Endothelial cell (in vitro differentiated cells): ENCODE data around the gene TFAP2A. TPM values are rescaled to one million over a fixed set of nuclear protein-coding genes. Genes with fewer than 3 reads are reported as not detected.

Source experiments
- DNase-seq: peaks from one replicate; pipeline ENCODE4 v3.0.0; 2021; ENCODE audit warnings: low spot score
- H3K27ac Mint-ChIP-seq: one replicate; pipeline ENCODE4 v1.8.0; 2021; ENCODE audit warnings: mixed read lengths, inconsistent platforms; ENCODE audit not compliant: unreplicated experiment
- H3K27me3 Mint-ChIP-seq: one replicate; pipeline ENCODE4 v1.8.0; 2021; ENCODE audit warnings: mild to moderate bottlenecking, moderate library complexity, mixed read lengths, inconsistent platforms; ENCODE audit not compliant: unreplicated experiment
- H3K36me3 Mint-ChIP-seq: one replicate; pipeline ENCODE4 v1.8.0; 2021; ENCODE audit warnings: mild to moderate bottlenecking, low read depth, mixed read lengths, inconsistent platforms; ENCODE audit not compliant: unreplicated experiment
- H3K4me1 Mint-ChIP-seq: one replicate; pipeline ENCODE4 v1.8.0; 2021; ENCODE audit warnings: mild to moderate bottlenecking, mixed read lengths, inconsistent platforms; ENCODE audit not compliant: unreplicated experiment
- H3K4me3 Mint-ChIP-seq: one replicate; pipeline ENCODE4 v1.8.0; 2021; ENCODE audit warnings: mild to moderate bottlenecking, mixed read lengths, inconsistent platforms; ENCODE audit not compliant: unreplicated experiment
- H3K9me3 Mint-ChIP-seq: one replicate; pipeline ENCODE4 v1.8.0; 2021; ENCODE audit warnings: mixed read lengths, inconsistent platforms; ENCODE audit not compliant: unreplicated experiment
- total RNA-seq: library from RNA; stranded (reverse); fragmentation: NEBNext Ultra II Directional; extraction: Animal tissue kit (Norgen Biotek cat#: 25700); gene quantifications from one replicate; pipeline ENCODE4 v1.2.1, GENCODE V29; 2021; ENCODE audit not compliant: unreplicated experiment
- TF ChIP-seq, protein P1 (sequence below): fragments of 200-600 bp; sonication (generic); IDR thresholded peaks from one replicate; pipeline ENCODE4 v1.5.0; 2021; ENCODE audit warnings: antibody characterized with exemption; ENCODE audit not compliant: unreplicated experiment

TFAP2A gene
- total RNA-seq, 1 donor from 2014 or later = 0.31 TPM

GRCh38 chr6:10369896-10370295 lies 45.0 kb downstream of the TFAP2A start:
- TF ChIP-seq, protein P1, sequence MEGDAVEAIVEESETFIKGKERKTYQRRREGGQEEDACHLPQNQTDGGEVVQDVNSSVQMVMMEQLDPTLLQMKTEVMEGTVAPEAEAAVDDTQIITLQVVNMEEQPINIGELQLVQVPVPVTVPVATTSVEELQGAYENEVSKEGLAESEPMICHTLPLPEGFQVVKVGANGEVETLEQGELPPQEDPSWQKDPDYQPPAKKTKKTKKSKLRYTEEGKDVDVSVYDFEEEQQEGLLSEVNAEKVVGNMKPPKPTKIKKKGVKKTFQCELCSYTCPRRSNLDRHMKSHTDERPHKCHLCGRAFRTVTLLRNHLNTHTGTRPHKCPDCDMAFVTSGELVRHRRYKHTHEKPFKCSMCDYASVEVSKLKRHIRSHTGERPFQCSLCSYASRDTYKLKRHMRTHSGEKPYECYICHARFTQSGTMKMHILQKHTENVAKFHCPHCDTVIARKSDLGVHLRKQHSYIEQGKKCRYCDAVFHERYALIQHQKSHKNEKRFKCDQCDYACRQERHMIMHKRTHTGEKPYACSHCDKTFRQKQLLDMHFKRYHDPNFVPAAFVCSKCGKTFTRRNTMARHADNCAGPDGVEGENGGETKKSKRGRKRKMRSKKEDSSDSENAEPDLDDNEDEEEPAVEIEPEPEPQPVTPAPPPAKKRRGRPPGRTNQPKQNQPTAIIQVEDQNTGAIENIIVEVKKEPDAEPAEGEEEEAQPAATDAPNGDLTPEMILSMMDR = no peak
- Mint-ChIP-seq H3K4me3 (no peak overlapping the region), H3K9me3 (peaks cover 3% of the 10 kb centered on the region), H3K27me3 (no peaks in the 10 kb centered on the region), H3K27ac (no peak overlapping the region), H3K36me3 (peaks cover 7% of the 10 kb centered on the region), H3K4me1 (no peaks in the 10 kb centered on the region)
- no peak for DNase-seq

DNA sequence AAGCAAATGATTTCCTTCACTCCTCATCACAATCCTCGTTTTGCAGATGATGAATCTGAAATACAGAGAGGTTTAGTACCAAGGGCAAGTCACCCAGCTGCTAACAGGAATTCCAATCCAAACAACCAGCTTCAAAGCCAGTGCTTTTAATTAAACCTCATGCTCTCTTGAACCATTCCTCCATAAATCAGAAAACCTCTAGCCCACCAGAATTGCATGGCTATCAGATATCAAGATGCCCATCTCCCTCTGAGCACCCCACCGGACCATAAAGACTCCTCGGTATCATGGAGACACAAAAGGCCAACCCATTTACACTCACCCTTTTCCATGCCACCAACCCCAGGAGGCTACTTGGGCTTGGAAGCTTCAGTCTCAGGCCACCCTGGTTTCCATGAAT lies 46.0 kb downstream of the TFAP2A start:
- TF ChIP-seq, protein P1 = no peak
- Mint-ChIP-seq H3K4me3 (no peak overlapping the region), H3K27ac (no peak overlapping the region), H3K27me3 (no peaks in the 10 kb centered on the region), H3K4me1 (no peaks in the 10 kb centered on the region), H3K9me3 (peaks cover 3% of the 10 kb centered on the region), H3K36me3 (peaks cover 14% of the 10 kb centered on the region)
- DNase-seq = no peak

DNA sequence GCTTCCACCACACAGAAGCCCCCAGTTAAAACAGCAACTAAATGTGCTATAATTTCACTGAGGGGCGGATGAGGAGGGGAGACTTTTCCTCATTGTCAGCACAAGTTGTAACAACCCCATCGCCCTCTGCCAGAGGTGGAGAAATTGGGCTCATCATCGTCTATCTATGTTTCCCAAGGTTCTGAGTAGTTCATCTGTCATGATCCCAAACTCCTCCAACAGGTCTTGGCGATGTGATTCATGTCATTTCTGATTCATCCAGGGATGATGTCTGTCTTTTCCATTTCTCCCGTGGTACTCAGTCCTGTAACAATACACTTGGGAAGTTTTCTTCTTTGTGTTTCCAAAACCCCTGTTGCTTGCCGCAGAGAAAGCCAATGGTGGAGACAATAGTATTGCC lies 51.0 kb downstream of the TFAP2A start:
- peaks cover 14% of the 10 kb centered on the region for H3K36me3 Mint-ChIP-seq
- peaks cover 3% of the 10 kb centered on the region for H3K9me3 Mint-ChIP-seq
- no peak overlapping the region for H3K27ac Mint-ChIP-seq
- H3K27me3 Mint-ChIP-seq = no peaks in the 10 kb centered on the region
- H3K4me1 Mint-ChIP-seq = no peaks in the 10 kb centered on the region
- no peak for DNase-seq
- TF ChIP-seq, protein P1 = no peak
- H3K4me3 Mint-ChIP-seq = no peak overlapping the region

DNA sequence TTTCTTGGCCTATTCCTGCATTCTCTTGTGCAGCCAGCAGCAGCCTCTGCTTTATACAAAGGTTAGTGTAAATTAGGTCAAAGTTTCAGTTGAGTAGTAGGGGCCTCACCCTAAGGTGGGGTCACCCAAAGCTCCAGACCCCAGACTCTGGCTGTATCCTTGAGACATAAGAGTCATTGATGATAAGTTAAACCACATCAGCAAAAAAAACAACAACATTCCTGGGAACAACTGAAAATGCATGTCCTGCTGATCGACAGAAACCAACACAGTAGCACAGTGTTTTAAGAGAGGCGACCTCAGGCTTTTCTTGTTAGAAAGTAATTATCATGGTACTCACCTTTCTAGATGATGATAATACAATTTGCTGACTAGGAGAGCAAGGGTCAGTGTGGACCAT lies 52.6 kb downstream of the TFAP2A start:
- no peak overlapping the region for H3K27ac Mint-ChIP-seq
- peaks cover 3% of the 10 kb centered on the region for H3K9me3 Mint-ChIP-seq
- TF ChIP-seq, protein P1 = no peak
- no peaks in the 10 kb centered on the region for H3K4me1 Mint-ChIP-seq
- no peak overlapping the region for H3K4me3 Mint-ChIP-seq
- H3K36me3 Mint-ChIP-seq = peaks cover 14% of the 10 kb centered on the region
- no peak for DNase-seq
- no peaks in the 10 kb centered on the region for H3K27me3 Mint-ChIP-seq

DNA sequence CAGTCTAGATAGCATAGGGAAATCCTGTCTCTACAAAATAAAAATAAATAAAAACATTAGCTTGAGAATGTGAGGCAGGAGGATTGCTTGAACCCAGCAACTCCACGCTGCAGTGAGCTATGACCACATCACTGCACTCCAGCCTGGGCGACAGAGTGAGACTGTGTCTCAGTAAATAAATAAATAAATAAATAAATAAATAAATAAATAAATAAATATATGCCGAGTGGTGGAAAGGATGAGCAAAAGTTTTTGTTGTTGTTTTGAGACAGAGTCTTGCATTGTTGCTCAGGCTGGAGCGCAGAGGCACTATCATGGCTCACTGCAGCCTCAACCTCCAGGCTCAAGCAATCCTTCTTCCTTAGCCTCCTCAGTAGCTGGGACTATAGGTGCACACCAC lies 53.4 kb downstream of the TFAP2A start:
- Mint-ChIP-seq H3K9me3 (peaks cover 3% of the 10 kb centered on the region), H3K4me3 (no peak overlapping the region), H3K27me3 (no peaks in the 10 kb centered on the region), H3K36me3 (peaks cover 14% of the 10 kb centered on the region), H3K27ac (no peak overlapping the region), H3K4me1 (no peaks in the 10 kb centered on the region)
- TF ChIP-seq, protein P1 = no peak
- no peak for DNase-seq
